Bronchial epithelial cell (primary cell): ENCODE measurements around the gene KAT8. TPM values are rescaled to one million over a fixed set of nuclear protein-coding genes. Genes with fewer than 3 reads are reported as not detected.
A peak's percentile ranks its signal among the peaks of the same experiment; 100 is the strongest.

Experiments
- DNase-seq: peaks from one replicate; pipeline ENCODE4 v3.0.0-alpha.2; 2010; ENCODE audit warnings: low read depth
- FAIRE-seq: peaks from 2 replicates; lab custom pipeline; 2011; peaks lifted over from hg19 to GRCh38; lab: Jason Lieb, UNC
- H3K27me3 ChIP-seq: 2 replicates; pipeline ENCODE4 v1.5.1; 2011; ENCODE audit warnings: low read length; ENCODE audit not compliant: control insufficient read depth, insufficient read depth
- H3K36me3 ChIP-seq: 2 replicates; pipeline ENCODE4 v1.5.1; 2011; ENCODE audit warnings: low read length; ENCODE audit not compliant: control insufficient read depth, insufficient read depth
- H3K4me3 ChIP-seq: 2 replicates; pipeline ENCODE4 v1.5.1; 2011; ENCODE audit warnings: mild to moderate bottlenecking, low read depth, low read length, control low read depth
- CTCF ChIP-seq: IDR thresholded peaks from 2 replicates; pipeline ENCODE4 v1.5.1; 2011; ENCODE audit warnings: mild to moderate bottlenecking, moderate library complexity, low read length, control low read depth, inconsistent platforms; ENCODE audit not compliant: insufficient read depth, severe bottlenecking
- total RNA-seq: library from RNA; depleted of rRNA; stranded (reverse); fragments of >200 nt; gene quantifications from 2 replicates; pipeline ENCODE4 v1.2.1, GENCODE V29; 2014

KAT8 gene
- total RNA-seq, 1 donor from 2014 or later = 54.5 TPM

- no peak for FAIRE-seq
- DNase-seq = peak; percentile 64
- Histone ChIP-seq H3K27me3 (no peaks in the 10 kb centered on the region), H3K36me3 (no peaks in the 10 kb centered on the region), H3K4me3 (no peak overlapping the region)
- TF ChIP-seq CTCF = no peak
Measured at GRCh38 chr16:31177136-31177535, 59.7 kb downstream of the KAT8 start.

GRCh38 chr16:31179219-31179746 is 61.8 kb downstream of the KAT8 start:
- FAIRE-seq (no peak), DNase-seq (no peak)
- H3K27me3 ChIP-seq = no peaks in the 10 kb centered on the region
- no peak for TF ChIP-seq CTCF
- peak overlapping the region; percentile 96 for H3K4me3 ChIP-seq
- H3K36me3 ChIP-seq = peaks cover 17% of the 10 kb centered on the region

GRCh38 chr16:31179747-31180459 is 62.4 kb downstream of the KAT8 start, which contains the start of gene FUS:
Gene FUS, plus strand, starts transcription at chr16:31180139. Its CDS starts 76 bp downstream, at chr16:31180215.
- TF ChIP-seq CTCF = no peak
- Histone ChIP-seq H3K27me3 (no peaks in the 10 kb centered on the region), H3K4me3 (peak within 1 kb of the TSS; percentile 96), H3K36me3 (peaks cover 19% of the 10 kb centered on the region)
- FAIRE-seq (no peak), DNase-seq (peak; percentile 51)

Other genes starting within 250 kb of the KAT8 start
- gene BCL7C, start 223.6 kb upstream of the KAT8 start, total RNA-seq = 24.7 and 50.1 TPM in 2 replicates
- 0.26 and 0.38 TPM in 2 replicates for gene CTF1, start 221.1 kb upstream of the KAT8 start, total RNA-seq
- gene FBXL19, start 194.1 kb upstream of the KAT8 start, total RNA-seq = 7.9 and 10.0 TPM in 2 replicates
- 16.6 and 17.5 TPM in 2 replicates for gene ORAI3, start 168.6 kb upstream of the KAT8 start, total RNA-seq
- gene SETD1A, start 159.9 kb upstream of the KAT8 start, total RNA-seq = 1.3 TPM in 2 replicates
- 5.1 and 8.2 TPM in 2 replicates for gene HSD3B7, start 132.5 kb upstream of the KAT8 start, total RNA-seq
- under 0.01 TPM in 1 of 2 replicates, not detected in the other for gene STX1B, start 107.0 kb upstream of the KAT8 start, total RNA-seq
- 14.7 and 18.7 TPM in 2 replicates for gene STX4, start 84.1 kb upstream of the KAT8 start, total RNA-seq
- gene ZNF668, start 43.4 kb upstream of the KAT8 start, total RNA-seq = 6.5 and 8.2 TPM in 2 replicates
- 6.3 and 10.0 TPM in 2 replicates for gene ZNF646, start 43.2 kb upstream of the KAT8 start, total RNA-seq
- 0.90 and 1.1 TPM in 2 replicates for gene PRSS53, start 28.7 kb upstream of the KAT8 start, total RNA-seq
- 29.2 and 32.6 TPM in 2 replicates for gene VKORC1, start 22.9 kb upstream of the KAT8 start, total RNA-seq
- 7.4 and 7.9 TPM in 2 replicates for gene BCKDK, start 9.3 kb upstream of the KAT8 start, total RNA-seq
- gene PRSS8, start 18.1 kb downstream of the KAT8 start, total RNA-seq = 15.0 and 31.0 TPM in 2 replicates
- gene PRSS36, start 32.4 kb downstream of the KAT8 start, total RNA-seq = 0.26 and 1.3 TPM in 2 replicates
- gene FUS, start 62.5 kb downstream of the KAT8 start, total RNA-seq = 24.2 and 25.0 TPM in 2 replicates
- 88.2 and 147 TPM in 2 replicates for gene PYCARD, start 85.1 kb downstream of the KAT8 start, total RNA-seq
- under 0.01 TPM in 1 of 2 replicates, not detected in the other for gene TRIM72, start 96.5 kb downstream of the KAT8 start, total RNA-seq
- not detected in 2 replicates for gene PYDC1, start 99.5 kb downstream of the KAT8 start, total RNA-seq
- gene ITGAM, start 142.3 kb downstream of the KAT8 start, total RNA-seq = 0.13 TPM in 1 of 2 replicates, not detected in the other
- under 0.01 TPM in 1 of 2 replicates, not detected in the other for gene ITGAX, start 237.5 kb downstream of the KAT8 start, total RNA-seq